Fibroblast of upper back skin (primary cell): ENCODE data around the gene KERA.
A peak's percentile ranks its signal among the peaks of the same experiment; 100 is the strongest.

Source experiments
- DNase-seq: peaks from one replicate; pipeline ENCODE4 v3.0.0-alpha.2; 2013

KERA gene

GRCh38 chr12:91072931-91073330 lies 15.1 kb upstream of the KERA start:
- DNase-seq: no peak

GRCh38 chr12:91070936-91071335 lies 13.1 kb upstream of the KERA start:
- DNase-seq: no peak

- DNase-seq: no peak
These were observed 7.6 kb upstream of the KERA start for GRCh38 chr12:91065396-91065795.

DNA sequence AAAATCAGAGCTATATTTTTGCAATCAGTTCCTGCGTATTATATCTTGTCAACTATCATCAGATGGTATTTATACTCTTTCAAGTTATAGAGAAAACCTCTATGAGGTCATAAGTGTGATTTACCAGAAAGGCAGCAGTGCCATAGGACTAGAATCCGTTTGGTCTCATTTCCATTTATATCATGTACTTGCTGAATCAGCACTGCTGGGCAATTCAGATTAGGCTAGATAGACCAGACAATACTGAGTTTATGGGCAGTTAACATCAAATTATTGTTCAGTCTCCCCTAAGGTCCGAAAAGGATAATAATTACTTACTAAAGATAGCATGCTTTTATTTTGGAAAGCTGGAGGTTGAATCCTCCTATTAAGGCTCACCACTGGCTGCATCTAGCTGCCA lies 6.8 kb upstream of the KERA start:
- no peak for DNase-seq

DNA sequence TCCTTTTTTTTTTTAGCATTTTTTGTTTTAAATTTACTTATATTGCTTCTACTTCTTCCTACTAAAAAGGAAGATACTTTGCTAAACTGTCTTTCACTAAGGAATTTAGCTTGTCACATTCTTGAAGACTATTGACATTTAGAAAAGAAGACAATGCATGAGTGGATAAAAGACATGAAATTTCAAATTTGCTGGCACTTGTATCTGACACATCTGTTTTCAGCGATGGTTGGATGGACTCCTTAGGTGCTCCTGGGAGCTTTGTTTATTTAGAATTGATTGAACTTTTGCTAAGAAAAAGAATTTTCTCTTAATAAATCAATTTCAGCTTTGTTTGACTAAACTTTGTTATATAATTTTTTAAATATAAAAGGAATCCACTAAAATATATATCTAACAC lies 3.3 kb upstream of the KERA start:
- no peak for DNase-seq

DNA sequence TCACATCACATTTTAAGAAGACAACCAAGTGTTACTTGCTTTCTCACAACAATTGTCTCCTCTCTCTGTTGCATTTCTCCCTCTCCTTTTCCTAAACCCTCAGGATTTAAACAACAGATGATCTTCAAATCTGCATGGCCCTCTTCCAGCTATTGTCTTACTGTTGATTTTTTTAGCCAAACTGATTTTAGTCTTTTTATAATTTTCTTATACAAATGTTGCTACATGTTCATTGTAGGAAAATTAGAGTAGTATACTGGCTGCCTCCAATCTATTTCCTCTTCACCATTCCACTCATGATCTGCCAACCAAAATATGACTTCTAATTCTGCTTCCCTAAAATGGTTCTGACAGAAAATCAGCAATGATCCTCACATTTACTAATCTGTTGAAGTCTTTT lies 1.4 kb upstream of the KERA start:
- no peak for DNase-seq

GRCh38 chr12:91058786-91059185 lies 962 bp upstream of the KERA start:
- DNase-seq: no peak

- DNase-seq: peak; percentile 7
These were observed 1.3 kb downstream of the KERA start for GRCh38 chr12:91056488-91056887.

GRCh38 chr12:91055976-91056375 lies 1.8 kb downstream of the KERA start:
- peak; percentile 40 for DNase-seq

DNA sequence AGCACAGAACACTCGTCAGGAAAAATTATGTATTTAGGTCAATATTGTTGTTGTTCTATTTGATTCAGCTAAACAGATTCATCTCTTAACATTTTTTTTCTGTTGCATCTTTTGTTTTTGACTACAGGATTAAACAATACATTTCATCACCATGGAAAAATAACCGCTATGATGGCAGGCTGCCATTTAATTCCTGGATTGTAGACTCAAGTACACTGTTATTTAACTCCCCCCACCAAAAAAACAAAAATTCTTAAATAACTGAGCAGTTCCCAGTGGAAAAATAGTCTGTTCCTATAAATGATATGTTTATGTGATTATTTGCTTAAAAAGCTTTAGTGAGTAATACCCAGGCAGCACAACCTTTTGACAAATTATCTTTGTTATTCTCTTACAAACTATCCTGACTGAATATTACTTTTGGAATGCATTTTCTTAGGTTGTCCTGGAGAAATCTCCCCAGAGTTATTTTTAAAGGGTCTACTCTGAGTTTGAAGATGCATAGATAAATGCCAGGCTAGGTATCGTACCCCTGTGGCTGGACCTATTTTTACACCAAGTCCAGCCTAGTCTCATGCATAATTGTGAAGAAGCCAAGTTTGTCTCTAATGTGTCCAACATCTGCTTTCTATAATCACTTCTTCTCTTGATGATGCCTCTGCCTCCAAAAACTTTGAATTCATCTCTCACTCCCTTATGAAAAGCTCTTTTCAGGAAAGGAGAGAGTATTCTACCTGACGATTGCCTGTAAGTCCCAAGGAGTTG lies 3.7 kb downstream of the KERA start:
- peak; percentile 85 for DNase-seq

GRCh38 chr12:91052026-91052425 lies 5.8 kb downstream of the KERA start:
- no peak for DNase-seq

GRCh38 chr12:91044586-91044985 lies 13.2 kb downstream of the KERA start:
- DNase-seq: no peak

DNA sequence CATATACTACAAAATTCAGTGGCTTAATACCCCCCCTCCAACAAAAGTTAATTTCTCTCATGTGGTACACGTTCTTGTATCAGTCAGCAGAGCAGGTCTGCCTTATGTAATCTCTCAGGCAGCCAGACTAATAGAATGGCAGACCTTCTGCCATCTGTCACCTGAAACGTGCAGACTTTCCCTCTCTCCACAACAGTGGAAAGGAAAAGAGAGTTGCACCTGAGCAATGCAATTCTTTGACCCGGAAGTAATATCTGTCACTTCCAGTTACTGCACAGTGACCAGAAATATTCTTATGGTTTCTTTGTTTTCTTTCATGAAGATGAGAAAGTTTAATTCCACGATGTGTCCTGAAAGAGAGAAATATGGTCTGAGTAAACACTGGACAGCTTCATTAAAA lies 14.4 kb downstream of the KERA start:
- no peak for DNase-seq

GRCh38 chr12:91040096-91040755 lies 17.6 kb downstream of the KERA start:
- DNase-seq: peak; percentile 19

- peak; percentile 82 for DNase-seq
These were observed 20.5 kb downstream of the KERA start for GRCh38 chr12:91037276-91037675.

- no peak for DNase-seq
These were observed 24.6 kb downstream of the KERA start for GRCh38 chr12:91033251-91033650.

- peak; percentile 92 for DNase-seq
These were observed 34.4 kb downstream of the KERA start for GRCh38 chr12:91023326-91024004.

GRCh38 chr12:91021076-91021475 lies 36.7 kb downstream of the KERA start:
- DNase-seq: no peak

GRCh38 chr12:91019455-91019854 lies 38.4 kb downstream of the KERA start:
- DNase-seq: no peak

DNA sequence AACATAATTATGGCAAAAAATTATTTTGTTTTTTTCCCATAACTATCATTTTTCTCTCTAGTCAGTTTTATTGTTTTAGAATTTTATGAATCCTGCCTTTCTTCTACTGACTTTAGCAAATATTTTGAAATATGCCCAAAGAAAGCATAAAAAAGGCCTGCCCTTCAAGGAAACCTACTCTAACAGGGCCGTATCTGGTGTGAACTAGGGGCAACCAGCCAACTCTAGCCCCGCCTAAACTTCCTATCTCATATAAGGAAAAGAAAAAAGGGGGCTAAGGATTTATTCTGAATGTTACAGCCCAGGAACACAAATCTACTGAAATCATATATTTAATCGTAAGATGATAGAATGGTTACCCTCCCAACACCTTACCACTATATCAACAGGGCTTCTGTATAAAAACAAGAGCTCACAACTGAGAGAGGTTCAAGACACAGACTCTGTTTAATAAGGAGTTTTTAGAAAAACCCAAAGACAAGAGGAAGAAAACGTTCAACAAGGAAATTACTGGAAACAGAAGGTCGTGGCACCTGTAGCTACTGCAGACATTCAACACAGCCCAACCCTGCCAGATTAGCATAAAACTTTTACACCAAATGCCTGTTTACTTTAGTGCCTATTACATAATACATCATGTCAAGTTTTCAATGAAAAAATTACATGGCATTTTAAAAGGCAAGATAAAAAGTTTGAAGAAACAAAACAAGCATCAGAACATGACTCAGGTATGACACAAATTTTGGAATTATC lies 40.1 kb downstream of the KERA start:
- no peak for DNase-seq

GRCh38 chr12:91017043-91017442 lies 40.8 kb downstream of the KERA start:
- DNase-seq: no peak

GRCh38 chr12:91009319-91009950 lies 48.4 kb downstream of the KERA start:
- DNase-seq: peak; percentile 58
